GM21515 (cell line): ENCODE measurements around the gene NRCAM.

Experiments used
- ATAC-seq: cut with Tn5 transposase; IDR thresholded peaks from one replicate; pipeline ENCODE4 v1.9.1; 2021; ENCODE audit not compliant: unreplicated experiment

The NRCAM gene

GRCh38 chr7:108252177-108252576 is 204.1 kb downstream of the NRCAM start:
- no peak for ATAC-seq

GRCh38 chr7:108251700-108252099 is 204.5 kb downstream of the NRCAM start:
- no peak for ATAC-seq

GRCh38 chr7:108249453-108249852 is 206.8 kb downstream of the NRCAM start:
- ATAC-seq, result no peak

GRCh38 chr7:108248821-108249220 is 207.4 kb downstream of the NRCAM start:
- ATAC-seq, result no peak

GRCh38 chr7:108248418-108248817 is 207.8 kb downstream of the NRCAM start:
- ATAC-seq, result no peak

GRCh38 chr7:108247614-108248013 is 208.6 kb downstream of the NRCAM start:
- no peak for ATAC-seq

GRCh38 chr7:108246227-108246837 is 209.9 kb downstream of the NRCAM start:
- ATAC-seq, result no peak

GRCh38 chr7:108245523-108246226 is 210.6 kb downstream of the NRCAM start:
- ATAC-seq, result no peak

GRCh38 chr7:108244110-108244509 is 212.1 kb downstream of the NRCAM start:
- no peak for ATAC-seq

GRCh38 chr7:108239501-108240225 is 216.6 kb downstream of the NRCAM start:
- ATAC-seq, result no peak

- no peak for ATAC-seq
Measured at GRCh38 chr7:108236681-108237415, 219.4 kb downstream of the NRCAM start.

- no peak for ATAC-seq
Measured at GRCh38 chr7:108235451-108236061, 220.7 kb downstream of the NRCAM start.

GRCh38 chr7:108234971-108235450 is 221.2 kb downstream of the NRCAM start:
- no peak for ATAC-seq

GRCh38 chr7:108234281-108234680 is 222.0 kb downstream of the NRCAM start:
- no peak for ATAC-seq

- no peak for ATAC-seq
Measured at GRCh38 chr7:108232076-108232475, 224.2 kb downstream of the NRCAM start.

- no peak for ATAC-seq
Measured at GRCh38 chr7:108231221-108231620, 225.0 kb downstream of the NRCAM start.

- ATAC-seq, result no peak
Measured at GRCh38 chr7:108227366-108227765, 228.9 kb downstream of the NRCAM start.

- no peak for ATAC-seq
Measured at GRCh38 chr7:108226816-108227299, 229.4 kb downstream of the NRCAM start.

- ATAC-seq, result no peak
Measured at GRCh38 chr7:108225531-108226181, 230.6 kb downstream of the NRCAM start.

- no peak for ATAC-seq
Measured at GRCh38 chr7:108224387-108224786, 231.8 kb downstream of the NRCAM start.
